Astrocyte of the cerebellum (primary cell): ENCODE measurements around the gene RNF112.
A peak's percentile ranks its signal among the peaks of the same experiment; 100 is the strongest.

Experiments
- DNase-seq: peaks from one replicate; pipeline ENCODE4 v3.0.0-alpha.2; 2011; ENCODE audit warnings: low read depth
- H3K4me3 ChIP-seq: 2 replicates; pipeline ENCODE4 v1.5.1; 2011; ENCODE audit warnings: mild to moderate bottlenecking, low read depth, low read length, moderate library complexity
- CTCF ChIP-seq: IDR thresholded peaks from 2 replicates; pipeline ENCODE4 v1.5.1; 2012; ENCODE audit warnings: low read length, low read depth, moderate library complexity, mild to moderate bottlenecking; ENCODE audit errors: missing control alignments
- in situ Hi-C: cut with HindIII; loops from 2 replicates; pipeline ENCODE4 v1.10.0; 2017; ENCODE audit warnings: low sequenced_read_pairs

Gene RNF112

GRCh38 chr17:19388791-19389785 lies 21.9 kb upstream of the RNF112 start:
- no peak for DNase-seq
- no peak for TF ChIP-seq CTCF
- no peak overlapping the region for H3K4me3 ChIP-seq
- in situ Hi-C loops, result no loop called here

GRCh38 chr17:19390951-19391350 lies 20.1 kb upstream of the RNF112 start:
- TF ChIP-seq CTCF, result no peak
- no peak for DNase-seq
- in situ Hi-C loops, result no loop called here
- no peak overlapping the region for H3K4me3 ChIP-seq

- no peak overlapping the region for H3K4me3 ChIP-seq
- no peak for DNase-seq
- in situ Hi-C loops, result no loop called here
- TF ChIP-seq CTCF, result no peak
Measured at GRCh38 chr17:19391432-19391831, 19.6 kb upstream of the RNF112 start.

GRCh38 chr17:19392303-19392702 lies 18.7 kb upstream of the RNF112 start:
- in situ Hi-C loops, result no loop called here
- H3K4me3 ChIP-seq, result no peak overlapping the region
- TF ChIP-seq CTCF, result no peak
- DNase-seq, result no peak

- in situ Hi-C loops, result no loop called here
- H3K4me3 ChIP-seq, result no peak overlapping the region
- peak; percentile 20 for TF ChIP-seq CTCF
- DNase-seq, result no peak
Measured at GRCh38 chr17:19397556-19398041, 13.4 kb upstream of the RNF112 start.

GRCh38 chr17:19398301-19399181 lies 12.5 kb upstream of the RNF112 start:
- in situ Hi-C loops, result no loop called here
- no peak for TF ChIP-seq CTCF
- H3K4me3 ChIP-seq, result no peak overlapping the region
- no peak for DNase-seq
